PFSK-1 (cell line): ENCODE measurements around the gene AP3S1.

Experiments used
- FOXP2 ChIP-seq: optimal IDR thresholded peaks from 2 replicates; pipeline ENCODE3; 2011; ENCODE audit warnings: borderline replicate concordance, control low read depth, inconsistent platforms; ENCODE audit not compliant: insufficient read depth; ENCODE audit errors: extremely low read length, extremely low read depth
- POLR2AphosphoS5 ChIP-seq: IDR thresholded peaks from 2 replicates; pipeline ENCODE4 v1.6.1; 2012; ENCODE audit warnings: low read depth, mild to moderate bottlenecking, control low read depth, low read length, moderate library complexity
- REST ChIP-seq, 2 experiments: IDR thresholded peaks; 2 replicates each; pipeline versions ENCODE4 v1.6.1 to v1.8.0; 2011 to 2012; ENCODE audit warnings: low read depth in 2 of 2, low read length in 2 of 2, control low read depth in 1 of 2, inconsistent platforms in 1 of 2, mild to moderate bottlenecking in 1 of 2, moderate library complexity in 1 of 2; ENCODE audit not compliant: insufficient read depth in 1 of 2
- SIN3A ChIP-seq: IDR thresholded peaks from 2 replicates; pipeline ENCODE4 v1.6.1; 2012; ENCODE audit warnings: mild to moderate bottlenecking, low read length, moderate library complexity, borderline replicate concordance; ENCODE audit not compliant: insufficient read depth
- TAF1 ChIP-seq: IDR thresholded peaks from 2 replicates; pipeline ENCODE4 v1.6.1; 2012; ENCODE audit warnings: low read length, control low read depth, borderline replicate concordance; ENCODE audit not compliant: insufficient read depth

Gene AP3S1

GRCh38 chr5:115801152-115801551 is 40.6 kb upstream of the AP3S1 start:
- TF ChIP-seq FOXP2, result no peak
- no peak for TF ChIP-seq SIN3A
- no peak for TF ChIP-seq POLR2AphosphoS5
- no peak for TF ChIP-seq TAF1
- no peak for TF ChIP-seq REST (IDR thresholded peaks at IDR 0.05; ENCODE audit: insufficient read depth in 1 of 2, low read depth in 2 of 2, low read length in 2 of 2)

- TF ChIP-seq REST (IDR thresholded peaks at IDR 0.05; ENCODE audit: insufficient read depth in 1 of 2, low read depth in 2 of 2, low read length in 2 of 2) (no peak), POLR2AphosphoS5 (no peak), FOXP2 (no peak), SIN3A (no peak), TAF1 (no peak)
Observed at GRCh38 chr5:115801984-115802383, 39.8 kb upstream of the AP3S1 start.

GRCh38 chr5:115806986-115807653 is 34.6 kb upstream of the AP3S1 start:
- TF ChIP-seq FOXP2 (no peak), SIN3A (no peak), TAF1 (no peak), REST (IDR thresholded peaks at IDR 0.05; ENCODE audit: insufficient read depth in 1 of 2, low read depth in 2 of 2, low read length in 2 of 2) (no peak), POLR2AphosphoS5 (no peak)

DNA sequence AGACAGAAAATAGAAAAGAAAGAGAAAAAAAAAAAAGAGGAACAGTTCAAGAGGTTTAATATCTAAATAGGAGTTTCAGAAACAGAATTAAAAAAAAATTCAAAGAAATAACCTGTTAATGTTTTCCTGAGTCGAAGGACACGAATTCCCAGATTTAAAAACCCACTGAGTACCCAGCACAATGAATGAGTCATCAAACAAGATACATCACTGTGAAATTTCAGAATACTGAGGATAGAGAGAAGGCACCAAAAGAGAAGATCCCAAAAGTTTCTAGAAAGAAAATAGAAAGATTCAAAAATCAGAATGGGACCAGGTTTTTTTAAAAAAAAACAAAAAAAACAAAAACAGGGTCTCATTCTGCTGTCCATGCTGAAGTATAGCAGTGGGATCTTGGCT is 34.1 kb upstream of the AP3S1 start:
- TF ChIP-seq POLR2AphosphoS5 (no peak), SIN3A (no peak), TAF1 (no peak), FOXP2 (no peak), REST (IDR thresholded peaks at IDR 0.05; ENCODE audit: insufficient read depth in 1 of 2, low read depth in 2 of 2, low read length in 2 of 2) (no peak)
